ENCODE measurements around the gene ABHD4.
"Not testable (repeated sequence)": the region's sequence is repeated elsewhere in the genome, so short reads cannot be mapped to it uniquely, and the experiment has no call there.

DNA sequence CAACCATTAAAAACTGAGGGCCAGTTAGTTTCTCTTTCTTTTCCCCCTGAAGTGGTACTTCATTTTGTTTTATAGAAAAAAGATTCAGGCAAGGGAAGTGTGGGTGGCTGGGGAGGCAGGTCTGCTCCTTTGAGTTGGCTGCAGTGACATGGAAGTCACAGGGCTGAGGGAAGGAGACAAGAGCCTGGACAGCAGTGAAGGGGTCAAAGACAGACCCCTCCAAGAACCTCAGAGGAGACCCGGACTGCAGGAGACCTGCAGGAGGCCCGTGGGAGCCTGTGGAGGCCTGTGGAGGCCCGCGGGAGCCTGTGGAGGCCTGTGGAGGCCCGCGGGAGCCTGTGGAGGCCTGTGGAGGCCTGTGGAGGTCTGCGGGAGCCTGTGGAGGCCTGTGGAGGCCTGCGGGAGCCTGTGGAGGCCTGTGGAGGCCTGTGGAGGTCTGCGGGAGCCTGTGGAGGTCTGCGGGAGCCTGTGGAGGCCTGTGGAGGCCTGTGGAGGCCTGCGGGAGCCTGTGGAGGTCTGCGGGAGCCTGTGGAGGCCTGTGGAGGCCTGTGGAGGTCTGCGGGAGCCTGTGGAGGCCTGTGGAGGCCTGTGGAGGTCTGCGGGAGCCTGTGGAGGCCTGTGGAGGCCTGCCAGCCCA, 44.1 kb upstream of the ABHD4 start:
- not testable (repeated sequence) for TF ChIP-seq EZH2phosphoT487 (IDR thresholded peaks at IDR 0.05; ENCODE audit: low read length); EZH2 (optimal IDR thresholded peaks at IDR 0.05; ENCODE audit: low read depth, low read length)
- TF ChIP-seq, protein P1, sequence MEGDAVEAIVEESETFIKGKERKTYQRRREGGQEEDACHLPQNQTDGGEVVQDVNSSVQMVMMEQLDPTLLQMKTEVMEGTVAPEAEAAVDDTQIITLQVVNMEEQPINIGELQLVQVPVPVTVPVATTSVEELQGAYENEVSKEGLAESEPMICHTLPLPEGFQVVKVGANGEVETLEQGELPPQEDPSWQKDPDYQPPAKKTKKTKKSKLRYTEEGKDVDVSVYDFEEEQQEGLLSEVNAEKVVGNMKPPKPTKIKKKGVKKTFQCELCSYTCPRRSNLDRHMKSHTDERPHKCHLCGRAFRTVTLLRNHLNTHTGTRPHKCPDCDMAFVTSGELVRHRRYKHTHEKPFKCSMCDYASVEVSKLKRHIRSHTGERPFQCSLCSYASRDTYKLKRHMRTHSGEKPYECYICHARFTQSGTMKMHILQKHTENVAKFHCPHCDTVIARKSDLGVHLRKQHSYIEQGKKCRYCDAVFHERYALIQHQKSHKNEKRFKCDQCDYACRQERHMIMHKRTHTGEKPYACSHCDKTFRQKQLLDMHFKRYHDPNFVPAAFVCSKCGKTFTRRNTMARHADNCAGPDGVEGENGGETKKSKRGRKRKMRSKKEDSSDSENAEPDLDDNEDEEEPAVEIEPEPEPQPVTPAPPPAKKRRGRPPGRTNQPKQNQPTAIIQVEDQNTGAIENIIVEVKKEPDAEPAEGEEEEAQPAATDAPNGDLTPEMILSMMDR (IDR thresholded peaks at IDR 0.05; ENCODE audit: low read length): not testable (repeated sequence)

All from MM.1S (cell line).